ENCODE measurements around the gene MEMO1.
"Not testable (repeated sequence)": the region's sequence is repeated elsewhere in the genome, so short reads cannot be mapped to it uniquely, and the experiment has no call there.

Gene MEMO1

GRCh38 chr2:31919499-31919898 lies 91.3 kb downstream of the MEMO1 start:
- no peak for DNase-seq (ENCODE audit: low read depth in 2 of 3, low spot score in 1 of 3)

GRCh38 chr2:31909661-31910060 lies 101.1 kb downstream of the MEMO1 start:
- no peak for DNase-seq (ENCODE audit: low read depth in 2 of 3, low spot score in 1 of 3)

- DNase-seq (ENCODE audit: low read depth in 2 of 3, low spot score in 1 of 3) = not testable (repeated sequence)
Measured at GRCh38 chr2:31907491-31907890, 103.3 kb downstream of the MEMO1 start.

- DNase-seq (ENCODE audit: low read depth in 2 of 3, low spot score in 1 of 3) = no peak
Measured at GRCh38 chr2:31903109-31903780, 107.6 kb downstream of the MEMO1 start.

DNA sequence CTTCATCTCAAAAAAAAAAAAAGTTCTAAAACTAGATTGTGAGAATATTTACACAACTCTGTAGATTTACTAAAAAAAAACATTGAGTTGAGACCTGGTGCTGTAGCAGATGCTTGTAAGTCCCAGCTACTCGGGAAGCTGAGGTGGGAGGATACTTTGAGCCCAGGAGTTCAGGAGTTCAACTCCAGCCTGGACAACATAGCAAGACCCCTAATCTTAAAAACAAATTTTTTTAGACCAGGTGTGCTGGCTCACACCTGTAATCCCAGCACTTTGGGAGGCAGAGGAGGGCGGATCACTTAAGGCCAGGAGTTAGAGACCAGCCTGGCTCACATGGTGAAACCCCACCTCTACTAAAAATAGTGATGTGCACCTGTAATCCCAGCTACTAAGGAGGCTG lies 108.9 kb downstream of the MEMO1 start:
- no peak for DNase-seq (ENCODE audit: low read depth in 2 of 3, low spot score in 1 of 3)

DNA sequence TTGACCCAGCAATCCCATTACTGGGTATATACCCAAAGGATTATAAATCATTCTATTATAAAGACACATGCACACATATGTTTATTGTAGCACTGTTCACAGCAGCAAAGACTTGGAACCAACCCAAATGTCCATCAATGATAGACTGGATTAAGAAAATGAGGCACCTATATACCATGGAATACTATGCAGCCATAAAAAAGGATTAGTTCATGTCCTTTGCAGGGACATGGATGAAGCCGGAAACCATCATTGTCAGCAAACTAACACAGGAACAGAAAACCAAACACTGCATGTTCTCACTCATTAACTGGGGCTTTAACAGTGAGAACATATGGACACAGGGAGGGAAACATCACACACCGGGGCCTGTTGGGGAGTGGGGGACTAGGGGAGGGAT lies 110.7 kb downstream of the MEMO1 start:
- not testable (repeated sequence) for DNase-seq (ENCODE audit: low read depth in 2 of 3, low spot score in 1 of 3)

- not testable (repeated sequence) for DNase-seq (ENCODE audit: low read depth in 2 of 3, low spot score in 1 of 3)
Measured at GRCh38 chr2:31898346-31898745, 112.5 kb downstream of the MEMO1 start.

GRCh38 chr2:31897340-31897739 lies 113.5 kb downstream of the MEMO1 start:
- not testable (repeated sequence) for DNase-seq (ENCODE audit: low read depth in 2 of 3, low spot score in 1 of 3)

DNA sequence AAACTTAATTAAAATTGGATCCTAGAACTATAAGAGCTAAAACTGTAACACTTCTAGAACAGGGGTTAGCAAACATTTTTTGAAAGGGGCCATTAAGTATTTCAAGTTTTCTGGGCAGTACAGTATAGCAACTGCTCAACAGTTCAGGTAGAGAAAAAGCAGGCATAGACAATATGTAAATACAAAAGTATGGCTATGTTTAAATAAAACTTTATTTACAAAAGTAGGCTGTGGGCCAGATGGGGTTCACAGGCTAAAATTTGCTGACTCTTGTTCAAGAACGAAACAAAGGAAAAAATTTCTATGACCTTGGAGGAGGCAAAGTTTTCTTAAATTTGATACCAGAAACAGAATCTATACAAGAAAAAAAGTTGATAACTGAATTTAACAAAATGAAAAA lies 114.5 kb downstream of the MEMO1 start:
- DNase-seq (ENCODE audit: low read depth in 2 of 3, low spot score in 1 of 3) = no peak

GRCh38 chr2:31894656-31895055 lies 116.2 kb downstream of the MEMO1 start:
- no peak for DNase-seq (ENCODE audit: low read depth in 2 of 3, low spot score in 1 of 3)

DNA sequence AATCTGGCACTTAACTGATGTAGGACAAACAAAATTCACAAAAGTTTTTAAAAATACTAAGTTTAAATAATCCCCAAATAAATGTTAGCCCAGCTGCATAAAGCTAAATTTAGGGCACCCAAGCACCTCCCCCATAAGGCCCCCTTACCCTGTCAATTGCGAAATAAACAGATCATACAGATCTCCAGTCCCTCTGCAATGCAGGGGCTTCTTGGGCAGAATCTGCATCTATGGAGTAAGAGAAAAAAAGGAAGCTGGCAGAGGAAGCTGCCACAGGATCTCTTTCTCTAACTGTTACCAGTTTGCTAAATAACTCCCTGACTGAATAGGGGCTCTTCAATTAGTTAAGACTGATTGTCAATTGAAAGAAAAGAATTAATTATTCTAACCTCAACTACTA lies 117.7 kb downstream of the MEMO1 start:
- no peak for DNase-seq (ENCODE audit: low read depth in 2 of 3, low spot score in 1 of 3)

GRCh38 chr2:31889044-31889443 lies 121.8 kb downstream of the MEMO1 start:
- DNase-seq (ENCODE audit: low read depth in 2 of 3, low spot score in 1 of 3) = no peak

DNA sequence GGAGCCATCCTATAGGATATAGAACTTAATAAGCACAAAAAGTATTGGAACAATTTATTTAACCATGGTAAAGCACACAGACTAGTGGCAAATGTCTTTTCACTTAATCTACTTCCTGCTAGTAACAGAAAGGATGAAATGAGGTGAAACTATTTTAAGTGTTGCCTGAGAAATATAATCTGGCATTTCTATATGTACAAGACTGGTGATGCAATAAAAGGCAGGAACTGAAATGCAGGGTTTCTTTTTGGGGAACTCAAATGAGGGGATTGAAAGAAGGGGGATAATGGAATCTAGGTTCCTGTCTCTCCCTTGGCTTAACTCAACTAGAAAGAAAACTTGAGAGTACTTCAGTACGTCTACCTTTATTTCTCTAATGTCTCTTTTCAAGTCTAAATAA lies 122.3 kb downstream of the MEMO1 start:
- no peak for DNase-seq (ENCODE audit: low read depth in 2 of 3, low spot score in 1 of 3)

DNA sequence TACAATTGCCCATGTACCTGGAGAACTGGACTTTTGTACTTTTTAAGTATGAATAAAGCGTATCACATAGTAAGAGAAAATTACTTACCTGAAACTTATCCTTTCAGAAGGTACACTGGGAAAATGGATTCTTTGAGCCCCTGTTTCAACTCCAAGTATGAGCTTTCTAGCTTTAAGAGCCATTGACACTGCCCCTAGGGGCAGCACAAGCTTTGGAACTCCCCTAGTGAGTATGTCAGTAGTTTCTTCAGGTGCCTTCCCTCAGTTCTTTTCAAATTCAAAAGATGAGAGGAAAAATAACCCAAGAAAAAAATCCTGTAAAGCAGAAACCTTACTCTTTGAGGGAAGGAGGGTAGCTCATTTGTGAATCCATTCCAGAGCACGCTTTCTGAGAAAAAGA lies 124.1 kb downstream of the MEMO1 start:
- no peak for DNase-seq (ENCODE audit: low read depth in 2 of 3, low spot score in 1 of 3)

- no peak for DNase-seq (ENCODE audit: low read depth in 2 of 3, low spot score in 1 of 3)
Measured at GRCh38 chr2:31877008-31877407, 133.8 kb downstream of the MEMO1 start.

- no peak for DNase-seq (ENCODE audit: low read depth in 2 of 3, low spot score in 1 of 3)
Measured at GRCh38 chr2:31874071-31874470, 136.7 kb downstream of the MEMO1 start.

- DNase-seq (ENCODE audit: low read depth in 2 of 3, low spot score in 1 of 3) = no peak
Measured at GRCh38 chr2:31865215-31865614, 145.6 kb downstream of the MEMO1 start.

DNA sequence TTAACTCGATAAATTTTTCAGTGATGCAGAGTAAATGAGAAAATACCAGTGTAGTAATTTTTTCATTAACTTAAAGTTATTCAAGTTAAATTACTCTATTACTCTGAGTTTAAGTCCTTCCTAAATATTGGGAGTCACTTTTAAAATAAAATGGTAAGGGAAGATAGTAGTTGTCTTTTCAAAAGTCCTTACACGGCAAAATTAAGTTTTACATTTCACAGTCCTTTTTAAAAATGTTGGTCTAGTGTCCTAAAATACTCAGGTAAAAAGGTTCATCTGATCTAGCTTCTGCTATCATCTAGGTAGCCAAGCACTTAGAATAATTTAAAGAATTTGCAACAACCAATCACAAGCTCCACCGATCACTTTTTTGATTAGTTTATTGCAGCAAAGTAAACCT lies 146.9 kb downstream of the MEMO1 start:
- no peak for DNase-seq (ENCODE audit: low read depth in 2 of 3, low spot score in 1 of 3)

- not testable (repeated sequence) for DNase-seq (ENCODE audit: low read depth in 2 of 3, low spot score in 1 of 3)
Measured at GRCh38 chr2:31863015-31863656, 147.7 kb downstream of the MEMO1 start.

- DNase-seq (ENCODE audit: low read depth in 2 of 3, low spot score in 1 of 3) = no peak
Measured at GRCh38 chr2:31859959-31860358, 150.8 kb downstream of the MEMO1 start.

GRCh38 chr2:31853521-31853920 lies 157.3 kb downstream of the MEMO1 start:
- no peak for DNase-seq (ENCODE audit: low read depth in 2 of 3, low spot score in 1 of 3)

- DNase-seq (ENCODE audit: low read depth in 2 of 3, low spot score in 1 of 3) = not testable (repeated sequence)
Measured at GRCh38 chr2:31842150-31842549, 168.7 kb downstream of the MEMO1 start.

GRCh38 chr2:31835450-31835849 lies 175.4 kb downstream of the MEMO1 start:
- DNase-seq (ENCODE audit: low read depth in 2 of 3, low spot score in 1 of 3) = no peak
